Ovary (tissue), 9 donors: Measurements from ENCODE around the gene FRMD4A. TPM values are rescaled to one million over a fixed set of nuclear protein-coding genes. Genes with fewer than 3 reads are reported as not detected.

Experiments used
- DNase-seq, 5 donors: peaks; one replicate each; pipeline ENCODE4 v3.0.0-alpha.2; 2019 to 2020
- H3K27ac ChIP-seq, 2 donors: fragments of 200-600 bp; one replicate each; pipeline versions ENCODE4 v1.5.1 to v1.8.0; 2019 to 2022
- H3K27me3 ChIP-seq: fragments of 200-600 bp; one replicate; pipeline ENCODE4 v1.8.0; 2022
- H3K36me3 ChIP-seq: fragments of 200-600 bp; sonication (generic); one replicate; pipeline ENCODE4 v1.5.1; 2019
- H3K4me1 ChIP-seq: one replicate; pipeline ENCODE4 v1.8.1; 2013; ENCODE audit warnings: mild to moderate bottlenecking, moderate library complexity; ENCODE audit not compliant: insufficient read depth
- H3K4me3 ChIP-seq: fragments of 200-600 bp; sonication (generic); one replicate; pipeline ENCODE4 v1.5.1; 2017
- H3K9me3 ChIP-seq, 2 donors: fragments of 200-600 bp in 1 of 2; sonication (generic) in 1 of 2; one replicate each; pipeline versions ENCODE4 v1.5.1 to v1.8.1; 2013 to 2019; ENCODE audit warnings: mild to moderate bottlenecking in 1 of 2, moderate library complexity in 1 of 2
- EP300 ChIP-seq: sonication (generic); formaldehyde crosslinking; IDR thresholded peaks from one replicate; pipeline ENCODE4 v1.6.1; 2017; ENCODE audit warnings: antibody characterized with exemption
- POLR2A ChIP-seq: fragments of 450-650 bp; IDR thresholded peaks from one replicate; pipeline ENCODE4 v1.6.1; 2017; ENCODE audit warnings: antibody characterized with exemption, mild to moderate bottlenecking, moderate library complexity
- WGBS, 3 donors: extraction: QIAGEN DNeasy Blood & Tissue Kit in 1 of 3; methylation state at CpG; one replicate each; pipeline versions ENCODE4 v1.1.5 to v1.1.7; 2013 to 2017; 5-methylcytosine and 5-hydroxymethylcytosine counted together
- intact Hi-C, 4 donors: fragments of 100-400 bp; cut with DNase I; formaldehyde crosslinking; loops; one replicate each; pipeline versions ENCODE4 v1.11.0 to v1.15.1; 2022 to 2023
- polyA plus RNA-seq, 2 donors: library from polyadenylated mRNA; stranded (reverse); fragments of 200-250 nt in 1 of 2; fragments of 350-450 nt in 1 of 2; fragmentation: Illumina TruSeq in 1 of 2; extraction: RNeasy Lipid Tissue Mini Kit (QIAGEN cat#74804) in 1 of 2; gene quantifications; one replicate each; pipeline ENCODE4 v1.2.3, GENCODE V29; 2013 to 2014
- total RNA-seq, 7 donors: library from RNA; depleted of rRNA in 2 of 7; stranded (reverse); fragments of >200 nt in 2 of 7; fragmentation: NEBNext Ultra II Directional in 3 of 7; extraction: Animal tissue kit (Norgen Biotek cat#: 25700) in 3 of 7; gene quantifications; one replicate each; pipeline versions ENCODE4 v1.1.0 to v1.2.4, GENCODE V29; 2016 to 2023
- TF ChIP-seq, protein P1 (sequence below), 3 donors: fragments of 450-650 bp in 2 of 3; fragments of 200-600 bp in 1 of 3; IDR thresholded peaks; one replicate each; pipeline versions ENCODE4 v1.5.1 to v1.8.0; 2016 to 2022; ENCODE audit warnings: antibody characterized with exemption in 3 of 3, mild to moderate bottlenecking in 1 of 3
- donor health status: DM: no; HTN: no; CAD: no; lungs with moderate emphysema.
- donor health status: DM: no; HTN: no; CAD: no.
- donor health status: Bipolar disorder and iron deficiency.
- donor health status: DM: yes; HTN: yes; CAD: no.
- donor health status: DM: no; HTN: no; CAD: no.
- donor health status: DM: yes; HTN: yes; CAD: no.

Gene FRMD4A
- total and polyA plus RNA-seq, 9 donors: 5.5 to 24.7 (median 11.3) TPM

DNA sequence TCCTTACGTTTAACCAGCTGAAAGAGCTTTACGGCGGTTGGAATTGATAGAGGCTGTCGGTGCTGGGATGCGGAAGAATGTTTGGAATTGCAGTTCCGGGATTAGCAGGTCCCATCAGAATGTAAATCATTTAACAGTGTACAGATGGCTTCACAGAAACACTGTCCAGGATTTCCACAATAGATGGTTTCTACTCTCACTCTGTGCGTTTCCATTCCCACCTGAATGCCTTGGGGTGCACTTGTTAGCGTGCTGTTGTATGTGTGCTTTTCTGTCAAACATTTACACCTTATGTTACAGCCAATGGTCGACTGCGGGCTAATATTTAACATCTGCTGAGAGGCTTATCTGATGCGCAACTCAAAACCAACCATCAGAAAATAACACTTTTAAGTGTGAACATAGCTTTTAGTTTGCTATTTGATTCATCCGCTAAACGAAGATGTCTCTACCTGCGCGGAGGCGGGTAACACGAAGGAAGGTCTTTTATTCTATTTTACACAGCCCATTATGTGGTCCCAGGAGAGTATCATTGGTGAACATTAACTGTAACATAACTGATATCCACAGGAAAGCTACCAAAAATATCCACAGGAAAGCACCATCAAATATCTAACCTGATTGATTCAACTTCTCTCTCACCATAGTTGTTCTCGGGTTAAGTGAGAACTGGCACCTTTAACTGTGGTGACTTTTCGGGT, 564.9 kb downstream of the FRMD4A start:
- TF ChIP-seq EP300: no peak
- TF ChIP-seq, protein P1, sequence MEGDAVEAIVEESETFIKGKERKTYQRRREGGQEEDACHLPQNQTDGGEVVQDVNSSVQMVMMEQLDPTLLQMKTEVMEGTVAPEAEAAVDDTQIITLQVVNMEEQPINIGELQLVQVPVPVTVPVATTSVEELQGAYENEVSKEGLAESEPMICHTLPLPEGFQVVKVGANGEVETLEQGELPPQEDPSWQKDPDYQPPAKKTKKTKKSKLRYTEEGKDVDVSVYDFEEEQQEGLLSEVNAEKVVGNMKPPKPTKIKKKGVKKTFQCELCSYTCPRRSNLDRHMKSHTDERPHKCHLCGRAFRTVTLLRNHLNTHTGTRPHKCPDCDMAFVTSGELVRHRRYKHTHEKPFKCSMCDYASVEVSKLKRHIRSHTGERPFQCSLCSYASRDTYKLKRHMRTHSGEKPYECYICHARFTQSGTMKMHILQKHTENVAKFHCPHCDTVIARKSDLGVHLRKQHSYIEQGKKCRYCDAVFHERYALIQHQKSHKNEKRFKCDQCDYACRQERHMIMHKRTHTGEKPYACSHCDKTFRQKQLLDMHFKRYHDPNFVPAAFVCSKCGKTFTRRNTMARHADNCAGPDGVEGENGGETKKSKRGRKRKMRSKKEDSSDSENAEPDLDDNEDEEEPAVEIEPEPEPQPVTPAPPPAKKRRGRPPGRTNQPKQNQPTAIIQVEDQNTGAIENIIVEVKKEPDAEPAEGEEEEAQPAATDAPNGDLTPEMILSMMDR (IDR thresholded peaks at IDR 0.05): no peak
- TF ChIP-seq POLR2A: no peak

DNA sequence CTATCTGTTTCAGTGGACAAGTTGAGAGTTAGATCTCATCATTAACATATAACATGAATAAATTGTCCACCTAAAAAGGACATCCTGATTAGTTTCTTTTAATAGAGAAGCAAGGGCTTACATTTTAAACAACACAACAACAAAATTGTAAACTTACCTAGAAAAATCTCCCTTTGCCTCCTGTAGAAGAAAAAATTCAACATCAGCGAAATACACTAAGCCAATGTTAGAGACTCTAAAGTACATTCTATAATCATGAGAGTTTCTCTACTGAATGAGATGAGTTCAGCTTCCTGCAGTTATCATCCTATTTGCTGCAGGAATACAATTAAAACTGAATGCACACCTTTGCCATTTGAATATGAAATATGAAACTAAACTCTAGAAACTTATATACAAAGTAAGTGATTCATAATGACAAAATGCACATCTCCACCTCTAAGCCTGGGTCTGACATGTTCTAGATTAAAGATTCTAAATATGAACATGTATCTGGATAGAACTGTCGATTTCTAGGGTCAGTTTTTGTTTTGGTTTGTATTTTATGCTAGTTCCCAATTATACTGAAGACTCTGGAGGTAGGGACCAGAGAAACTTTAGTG, 569.1 kb downstream of the FRMD4A start:
- intact Hi-C loops: no loop called here
- H3K4me1 ChIP-seq: peaks cover 4% of the 10 kb centered on the region
- TF ChIP-seq EP300: no peak
- TF ChIP-seq POLR2A: no peak
- TF ChIP-seq, protein P1 (IDR thresholded peaks at IDR 0.05): no peak
- no peak for DNase-seq
- WGBS, 3 donors: 87 to 93% (median 92%) methylated on average over 2 of the region's 2 CpGs
- no peaks in the 10 kb centered on the region for H3K36me3 ChIP-seq
- H3K9me3 ChIP-seq: no peaks in the 10 kb centered on the region
- H3K27me3 ChIP-seq: no peaks in the 10 kb centered on the region
- no peak overlapping the region for H3K4me3 ChIP-seq
- no peak overlapping the region for H3K27ac ChIP-seq

More for the DNA sequence above, 564.9 kb downstream of the FRMD4A start:
- intact Hi-C loops: no loop called here
- no peaks in the 10 kb centered on the region for H3K4me1 ChIP-seq
- no peak overlapping the region for H3K27ac ChIP-seq
- no peak for DNase-seq
- 84 to 87% (median 85%) methylated on average over 19 of the region's 19 CpGs for WGBS, 3 donors
- no peak overlapping the region for H3K4me3 ChIP-seq
- no peaks in the 10 kb centered on the region for H3K9me3 ChIP-seq
- no peaks in the 10 kb centered on the region for H3K36me3 ChIP-seq
- H3K27me3 ChIP-seq: no peaks in the 10 kb centered on the region

DNA sequence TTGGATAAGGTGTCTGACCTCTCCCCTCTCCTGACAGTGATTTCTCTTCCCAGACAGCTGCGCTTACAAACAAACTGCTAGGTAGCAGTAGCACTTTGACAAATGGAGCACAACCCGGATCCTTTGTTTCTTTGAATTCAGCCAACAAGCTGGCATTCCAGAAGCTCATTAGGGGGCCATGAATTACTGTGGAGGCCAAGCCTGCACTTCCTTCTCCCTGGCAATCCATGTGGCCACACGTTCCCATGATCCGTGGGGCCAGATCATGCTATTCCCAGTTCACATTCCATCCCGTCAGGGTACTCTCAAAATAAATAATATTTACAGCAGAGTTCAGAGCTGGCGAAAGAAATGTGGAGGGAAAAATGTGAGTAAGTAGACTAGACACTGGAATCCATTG, 571.6 kb downstream of the FRMD4A start:
- Histone ChIP-seq H3K4me1 (peaks cover 4% of the 10 kb centered on the region), H3K27me3 (no peaks in the 10 kb centered on the region), H3K9me3 (no peaks in the 10 kb centered on the region), H3K36me3 (no peaks in the 10 kb centered on the region), H3K4me3 (no peak overlapping the region), H3K27ac (no peak overlapping the region)
- 27 to 46% (median 30%) methylated on average over 6 of the region's 6 CpGs for WGBS, 3 donors
- DNase-seq: peak in 1 of 5 donors; percentile 39
- intact Hi-C loops: no loop called here
- TF ChIP-seq EP300: no peak
- no peak for TF ChIP-seq POLR2A
- TF ChIP-seq, protein P1 (IDR thresholded peaks at IDR 0.05): no peak

GRCh38 chr10:13758756-13759155, 572.0 kb downstream of the FRMD4A start:
- H3K27me3 ChIP-seq: no peaks in the 10 kb centered on the region
- H3K9me3 ChIP-seq: no peaks in the 10 kb centered on the region
- WGBS, 3 donors: 42 to 57% (median 46%) methylated on average over 5 of the region's 5 CpGs
- H3K27ac ChIP-seq: no peak overlapping the region
- intact Hi-C loops: no loop called here
- H3K36me3 ChIP-seq: no peaks in the 10 kb centered on the region
- peaks cover 4% of the 10 kb centered on the region for H3K4me1 ChIP-seq
- TF ChIP-seq, protein P1 (IDR thresholded peaks at IDR 0.05): no peak
- TF ChIP-seq POLR2A (no peak), EP300 (no peak)
- H3K4me3 ChIP-seq: no peak overlapping the region
- DNase-seq: no peak
